ENCODE data around the gene ZNF729.

The ZNF729 gene
- long read RNA-seq = 0 reads

DNA sequence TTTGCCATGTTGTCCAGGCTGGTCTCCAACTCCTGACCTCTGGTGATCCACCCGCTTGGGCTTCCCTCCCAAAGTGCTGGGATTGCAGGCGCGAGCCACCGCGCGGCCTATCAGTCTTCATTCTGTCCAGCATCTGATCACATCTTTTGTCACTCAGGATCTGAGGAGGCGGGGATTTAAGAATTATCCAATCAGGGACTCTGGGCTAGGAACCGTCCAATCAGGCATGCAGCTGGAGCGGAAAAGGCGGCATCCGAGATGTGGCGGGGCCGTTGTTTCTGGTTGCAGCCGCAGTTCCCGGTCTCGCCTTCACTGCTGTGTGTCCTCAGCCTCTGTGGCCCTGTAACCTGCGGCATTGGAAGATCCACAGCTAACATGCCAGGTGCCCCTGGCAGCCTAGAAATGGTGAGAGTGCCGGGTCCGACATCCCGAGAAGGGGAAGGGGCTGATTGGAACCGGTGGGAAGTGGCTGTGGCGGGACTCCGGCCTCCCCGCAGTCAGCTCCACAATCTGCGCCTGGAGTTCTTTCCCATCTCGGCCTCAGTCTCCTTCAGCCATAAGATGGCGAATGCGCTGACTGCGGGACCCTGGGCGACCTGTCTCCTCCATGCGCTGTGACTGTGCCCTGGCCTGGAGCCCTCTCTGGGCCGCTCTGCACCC lies at the start of gene ZNF729:
Gene ZNF729 (plus strand): TSS at position 291 of the 660 bp plus-strand sequence. CDS start 85 bp downstream, at position 376.
- DNase-seq (ENCODE audit: low read depth in 1 of 2, low spot score in 1 of 2) = no peak

DNA sequence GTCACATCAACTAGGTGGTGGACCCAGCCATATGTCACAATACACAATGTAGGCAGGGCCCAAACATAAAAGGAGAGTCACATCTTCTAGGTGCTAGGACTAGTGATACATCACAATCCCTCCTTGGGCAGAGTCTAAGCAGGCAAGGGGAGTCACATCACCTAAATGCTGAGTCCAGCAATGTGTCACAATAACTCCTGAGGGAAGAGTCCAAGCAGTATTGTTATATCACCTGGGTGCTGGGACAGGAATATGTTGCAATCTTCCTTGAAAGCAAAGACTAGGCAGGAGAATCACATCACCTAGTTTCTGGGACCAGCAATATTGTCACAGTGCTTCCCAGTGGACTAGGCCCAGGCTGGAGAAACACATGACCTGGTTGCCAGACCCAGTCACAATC lies 29.4 kb upstream of the ZNF729 start:
- DNase-seq (ENCODE audit: low read depth in 1 of 2, low spot score in 1 of 2) = no peak
- Histone ChIP-seq H3K27ac (replicated peaks) (no peak overlapping the region), H3K27me3 (ENCODE audit: insufficient read depth, poor library complexity, severe bottlenecking) (no peaks in the 10 kb centered on the region), H3K4me3 (replicated peaks; ENCODE audit: insufficient read depth, low read length) (no peak overlapping the region)
- TF ChIP-seq GABPA (IDR thresholded peaks at IDR 0.05; ENCODE audit: low read depth) (no peak), POLR2AphosphoS5 (IDR thresholded peaks at IDR 0.05; ENCODE audit: low read depth) (no peak), SPI1 (IDR thresholded peaks at IDR 0.05; ENCODE audit: borderline replicate concordance, low read depth) (no peak)
- TF ChIP-seq, protein P1, sequence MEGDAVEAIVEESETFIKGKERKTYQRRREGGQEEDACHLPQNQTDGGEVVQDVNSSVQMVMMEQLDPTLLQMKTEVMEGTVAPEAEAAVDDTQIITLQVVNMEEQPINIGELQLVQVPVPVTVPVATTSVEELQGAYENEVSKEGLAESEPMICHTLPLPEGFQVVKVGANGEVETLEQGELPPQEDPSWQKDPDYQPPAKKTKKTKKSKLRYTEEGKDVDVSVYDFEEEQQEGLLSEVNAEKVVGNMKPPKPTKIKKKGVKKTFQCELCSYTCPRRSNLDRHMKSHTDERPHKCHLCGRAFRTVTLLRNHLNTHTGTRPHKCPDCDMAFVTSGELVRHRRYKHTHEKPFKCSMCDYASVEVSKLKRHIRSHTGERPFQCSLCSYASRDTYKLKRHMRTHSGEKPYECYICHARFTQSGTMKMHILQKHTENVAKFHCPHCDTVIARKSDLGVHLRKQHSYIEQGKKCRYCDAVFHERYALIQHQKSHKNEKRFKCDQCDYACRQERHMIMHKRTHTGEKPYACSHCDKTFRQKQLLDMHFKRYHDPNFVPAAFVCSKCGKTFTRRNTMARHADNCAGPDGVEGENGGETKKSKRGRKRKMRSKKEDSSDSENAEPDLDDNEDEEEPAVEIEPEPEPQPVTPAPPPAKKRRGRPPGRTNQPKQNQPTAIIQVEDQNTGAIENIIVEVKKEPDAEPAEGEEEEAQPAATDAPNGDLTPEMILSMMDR (IDR thresholded peaks at IDR 0.05; ENCODE audit: insufficient read depth, low read length) = no peak
- TF ChIP-seq, protein P2, sequence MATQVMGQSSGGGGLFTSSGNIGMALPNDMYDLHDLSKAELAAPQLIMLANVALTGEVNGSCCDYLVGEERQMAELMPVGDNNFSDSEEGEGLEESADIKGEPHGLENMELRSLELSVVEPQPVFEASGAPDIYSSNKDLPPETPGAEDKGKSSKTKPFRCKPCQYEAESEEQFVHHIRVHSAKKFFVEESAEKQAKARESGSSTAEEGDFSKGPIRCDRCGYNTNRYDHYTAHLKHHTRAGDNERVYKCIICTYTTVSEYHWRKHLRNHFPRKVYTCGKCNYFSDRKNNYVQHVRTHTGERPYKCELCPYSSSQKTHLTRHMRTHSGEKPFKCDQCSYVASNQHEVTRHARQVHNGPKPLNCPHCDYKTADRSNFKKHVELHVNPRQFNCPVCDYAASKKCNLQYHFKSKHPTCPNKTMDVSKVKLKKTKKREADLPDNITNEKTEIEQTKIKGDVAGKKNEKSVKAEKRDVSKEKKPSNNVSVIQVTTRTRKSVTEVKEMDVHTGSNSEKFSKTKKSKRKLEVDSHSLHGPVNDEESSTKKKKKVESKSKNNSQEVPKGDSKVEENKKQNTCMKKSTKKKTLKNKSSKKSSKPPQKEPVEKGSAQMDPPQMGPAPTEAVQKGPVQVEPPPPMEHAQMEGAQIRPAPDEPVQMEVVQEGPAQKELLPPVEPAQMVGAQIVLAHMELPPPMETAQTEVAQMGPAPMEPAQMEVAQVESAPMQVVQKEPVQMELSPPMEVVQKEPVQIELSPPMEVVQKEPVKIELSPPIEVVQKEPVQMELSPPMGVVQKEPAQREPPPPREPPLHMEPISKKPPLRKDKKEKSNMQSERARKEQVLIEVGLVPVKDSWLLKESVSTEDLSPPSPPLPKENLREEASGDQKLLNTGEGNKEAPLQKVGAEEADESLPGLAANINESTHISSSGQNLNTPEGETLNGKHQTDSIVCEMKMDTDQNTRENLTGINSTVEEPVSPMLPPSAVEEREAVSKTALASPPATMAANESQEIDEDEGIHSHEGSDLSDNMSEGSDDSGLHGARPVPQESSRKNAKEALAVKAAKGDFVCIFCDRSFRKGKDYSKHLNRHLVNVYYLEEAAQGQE (IDR thresholded peaks at IDR 0.05; ENCODE audit: insufficient replicate concordance, low read depth) = no peak

More for the DNA sequence above, at the start of gene ZNF729:
- no peaks in the 10 kb centered on the region for H3K27me3 ChIP-seq (ENCODE audit: insufficient read depth, poor library complexity, severe bottlenecking)
- H3K4me3 ChIP-seq (replicated peaks; ENCODE audit: insufficient read depth, low read length) = no peak within 1 kb of the TSS
- TF ChIP-seq POLR2AphosphoS5 (IDR thresholded peaks at IDR 0.05; ENCODE audit: low read depth) (no peak), GABPA (IDR thresholded peaks at IDR 0.05; ENCODE audit: low read depth) (no peak), SPI1 (IDR thresholded peaks at IDR 0.05; ENCODE audit: borderline replicate concordance, low read depth) (no peak)
- TF ChIP-seq, protein P2 (IDR thresholded peaks at IDR 0.05; ENCODE audit: insufficient replicate concordance, low read depth) = no peak
- TF ChIP-seq, protein P1 (IDR thresholded peaks at IDR 0.05; ENCODE audit: insufficient read depth, low read length) = no peak
- H3K27ac ChIP-seq (replicated peaks) = no peak within 1 kb of the TSS

DNA sequence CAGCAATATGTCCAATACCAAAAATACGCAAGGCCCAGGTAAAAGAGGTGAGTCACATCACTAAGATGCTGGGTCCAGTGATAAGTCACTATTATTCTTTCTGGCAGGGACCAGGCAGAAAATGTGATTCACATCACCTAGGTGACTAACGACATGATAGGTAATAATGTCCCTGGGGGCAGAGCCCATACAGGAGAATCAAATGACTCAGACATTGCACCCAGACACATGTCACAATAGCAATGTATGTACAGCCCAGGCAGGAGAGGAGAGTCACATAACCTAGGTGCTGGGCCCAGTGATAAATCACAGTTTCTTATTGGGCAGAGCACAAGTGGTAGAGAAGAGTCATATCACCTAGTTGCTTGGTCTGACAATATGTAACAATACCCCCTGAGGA lies 28.9 kb upstream of the ZNF729 start:
- H3K27ac ChIP-seq (replicated peaks) = no peak overlapping the region
- TF ChIP-seq, protein P1 (IDR thresholded peaks at IDR 0.05; ENCODE audit: insufficient read depth, low read length) = no peak
- TF ChIP-seq GABPA (IDR thresholded peaks at IDR 0.05; ENCODE audit: low read depth) (no peak), SPI1 (IDR thresholded peaks at IDR 0.05; ENCODE audit: borderline replicate concordance, low read depth) (no peak), POLR2AphosphoS5 (IDR thresholded peaks at IDR 0.05; ENCODE audit: low read depth) (no peak)
- TF ChIP-seq, protein P2 (IDR thresholded peaks at IDR 0.05; ENCODE audit: insufficient replicate concordance, low read depth) = no peak
- no peaks in the 10 kb centered on the region for H3K27me3 ChIP-seq (ENCODE audit: insufficient read depth, poor library complexity, severe bottlenecking)
- H3K4me3 ChIP-seq (replicated peaks; ENCODE audit: insufficient read depth, low read length) = no peak overlapping the region
- DNase-seq (ENCODE audit: low read depth in 1 of 2, low spot score in 1 of 2) = no peak

Measured in HL-60 (cell line).